Measurements from ENCODE around the gene EPSTI1.
"Not testable (repeated sequence)": the region's sequence is repeated elsewhere in the genome, so short reads cannot be mapped to it uniquely, and the experiment has no call there.

Gene EPSTI1

DNA sequence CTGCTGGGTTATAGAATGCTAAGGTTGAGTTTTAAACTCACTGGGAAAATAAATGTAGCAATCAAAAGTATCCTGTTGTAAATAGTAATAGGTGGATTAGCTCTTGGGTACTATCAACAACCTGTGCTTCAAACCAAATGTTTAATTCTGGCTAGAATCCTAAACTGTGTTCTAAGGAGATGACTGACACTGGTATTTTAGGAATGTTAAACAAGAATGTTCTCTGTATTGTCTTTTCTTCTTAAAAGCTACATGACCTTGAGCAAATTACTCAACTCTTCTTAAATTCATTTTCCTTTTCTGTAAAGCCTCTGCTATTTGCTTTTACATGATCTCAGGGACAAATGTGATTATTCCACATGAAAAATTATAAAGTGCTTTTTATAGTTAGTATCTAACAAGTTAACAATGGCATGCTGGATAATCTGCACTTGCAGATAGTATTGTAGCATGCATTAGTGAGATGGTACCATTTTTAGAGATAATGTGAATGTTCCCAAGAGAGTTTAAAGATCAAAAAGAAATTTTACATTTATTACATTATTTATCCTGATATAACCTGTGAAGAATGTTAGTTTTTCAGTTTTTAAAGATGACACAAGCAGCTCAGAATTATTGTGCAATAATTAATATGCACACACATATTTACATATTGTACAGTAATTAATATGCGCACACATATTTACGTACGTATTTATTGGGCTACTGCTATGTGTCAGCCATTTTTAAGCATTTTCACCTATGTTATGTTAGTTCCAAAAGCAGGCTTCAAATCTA, 13.6 kb upstream of the EPSTI1 start:
- DNase-seq (ENCODE audit: low spot score): no peak

DNA sequence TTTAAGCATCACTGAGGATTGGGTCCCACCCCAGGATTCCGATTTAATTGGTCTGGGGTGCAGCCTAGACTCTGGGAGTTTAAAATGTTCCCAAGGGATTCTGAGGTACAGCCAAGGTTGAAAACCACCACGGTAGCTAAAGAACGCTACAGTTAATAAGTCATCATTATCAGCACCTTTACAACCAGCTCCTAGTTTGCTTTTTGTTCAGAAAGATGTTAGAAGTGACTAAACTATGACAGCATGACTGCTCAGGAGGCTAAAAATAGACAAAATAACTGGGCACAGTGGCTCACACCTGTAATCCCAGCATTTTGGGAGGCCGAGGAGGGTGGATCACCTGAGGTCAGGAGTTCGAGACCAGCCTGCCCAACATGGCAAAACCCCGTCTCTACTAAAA, 11.7 kb upstream of the EPSTI1 start:
- no peak for DNase-seq (ENCODE audit: low spot score)

DNA sequence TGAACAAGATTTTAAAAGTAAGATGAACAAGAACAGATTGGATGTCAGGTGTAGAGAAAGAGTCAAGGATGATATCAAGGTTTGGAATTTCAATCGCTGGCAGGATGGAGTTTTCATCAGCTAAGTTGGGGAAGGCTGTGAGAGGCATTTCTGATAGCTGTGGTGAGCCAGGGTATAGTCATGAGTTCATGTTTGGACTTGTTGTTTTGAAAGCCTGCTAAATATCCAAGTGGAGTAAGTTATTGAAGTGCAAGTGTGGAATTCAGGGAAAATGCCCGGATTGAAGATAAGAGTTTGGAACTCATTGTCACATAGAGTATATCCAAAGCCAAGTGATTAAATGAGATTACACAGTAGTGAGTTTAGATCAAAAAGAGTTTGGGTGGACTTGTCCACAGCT, 11.0 kb upstream of the EPSTI1 start:
- no peak for DNase-seq (ENCODE audit: low spot score)

DNA sequence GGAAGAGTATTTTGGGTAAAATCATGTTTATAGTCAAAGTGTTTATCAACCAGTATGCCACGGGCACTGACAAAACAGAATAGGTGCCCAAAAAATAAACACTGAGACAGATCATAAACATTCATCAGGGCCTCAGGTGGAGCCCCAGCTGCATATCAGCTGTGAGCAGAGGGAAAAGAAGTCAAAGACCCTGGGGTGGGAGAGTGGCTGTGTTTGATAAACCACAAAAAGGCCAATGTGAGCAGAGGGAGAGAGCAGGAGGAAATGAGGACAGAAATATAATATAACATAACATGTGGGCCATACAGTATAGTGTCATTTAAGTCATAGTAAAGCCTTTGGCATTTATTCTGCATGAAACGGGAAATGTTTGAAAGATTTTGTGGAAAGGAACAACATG, 10.0 kb upstream of the EPSTI1 start:
- no peak for DNase-seq (ENCODE audit: low spot score)

DNA sequence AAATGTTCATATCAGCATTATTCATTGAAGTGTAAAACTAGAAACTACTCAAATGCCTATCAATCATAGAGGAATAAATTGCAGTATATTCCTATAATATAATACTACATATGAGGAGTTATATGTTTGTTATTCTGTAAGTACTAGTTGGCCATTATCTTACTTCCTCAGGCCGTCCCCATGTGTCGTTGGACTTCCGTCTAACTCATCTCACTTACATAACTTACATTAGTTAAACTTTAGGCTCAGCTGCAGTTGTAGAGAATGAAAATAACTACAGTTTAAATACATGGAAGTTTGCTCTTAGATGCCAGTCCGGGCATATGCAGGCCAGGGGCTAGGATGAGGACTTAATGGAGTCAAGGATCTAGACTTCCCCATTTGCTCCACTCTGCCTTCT, 8.6 kb upstream of the EPSTI1 start:
- DNase-seq (ENCODE audit: low spot score): no peak

DNA sequence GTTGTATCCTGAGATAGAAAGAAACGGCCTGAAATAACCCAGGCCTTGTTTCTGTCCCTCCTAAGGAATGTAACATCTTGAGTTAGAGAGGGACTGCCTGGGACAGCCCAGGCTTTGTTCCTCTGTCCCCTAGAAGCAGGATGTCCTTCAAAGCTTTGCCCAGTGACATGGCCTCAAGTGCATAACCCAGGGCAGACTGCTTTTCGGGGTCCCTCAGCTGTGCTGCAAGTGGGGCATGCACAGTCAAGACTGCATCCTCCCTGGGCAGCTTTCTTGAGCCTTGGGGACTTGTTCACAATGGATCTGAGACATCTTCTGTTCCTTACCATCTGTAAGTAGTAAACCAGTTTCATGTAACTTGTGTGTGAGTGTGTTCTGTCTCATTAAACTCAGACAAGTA, 7.5 kb upstream of the EPSTI1 start:
- no peak for DNase-seq (ENCODE audit: low spot score)

DNA sequence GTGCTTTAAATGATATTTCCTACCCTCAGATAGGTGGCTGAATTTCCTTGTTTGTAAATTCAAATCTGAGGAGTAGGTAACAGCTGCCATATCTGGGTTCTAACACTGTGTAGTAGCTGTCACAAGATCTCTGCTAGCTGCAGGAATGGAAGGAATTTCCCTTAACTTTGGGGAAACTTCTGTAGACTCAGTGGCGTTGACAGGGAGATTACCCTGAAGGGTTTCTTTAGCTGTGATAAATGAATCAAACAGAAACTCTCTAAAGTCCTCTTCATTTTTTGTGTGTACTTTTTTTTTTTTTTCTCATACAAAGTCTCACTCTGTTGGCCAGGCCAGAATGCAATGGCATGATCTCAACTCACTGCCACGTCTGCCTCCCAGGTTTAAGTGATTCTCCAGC, 5.3 kb upstream of the EPSTI1 start:
- DNase-seq (ENCODE audit: low spot score): no peak

DNA sequence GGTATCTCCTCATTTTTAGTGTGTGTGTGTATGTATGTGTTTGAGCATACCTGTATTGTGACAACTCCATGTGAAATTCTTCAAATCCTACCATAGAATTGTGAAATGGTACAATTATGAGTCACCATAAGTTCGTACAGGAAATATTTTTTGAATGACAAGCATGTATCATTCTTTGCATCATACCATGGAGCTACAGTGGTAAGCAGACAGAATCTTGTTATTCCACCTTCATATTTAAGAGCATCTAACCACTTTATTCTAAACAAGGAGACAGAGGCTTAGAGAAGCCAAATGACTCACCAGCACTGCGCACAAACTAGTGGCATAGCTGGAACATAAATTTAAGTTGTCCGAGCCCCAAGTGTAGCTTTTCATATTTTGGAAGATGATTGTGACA, 4.5 kb upstream of the EPSTI1 start:
- DNase-seq (ENCODE audit: low spot score): no peak

DNA sequence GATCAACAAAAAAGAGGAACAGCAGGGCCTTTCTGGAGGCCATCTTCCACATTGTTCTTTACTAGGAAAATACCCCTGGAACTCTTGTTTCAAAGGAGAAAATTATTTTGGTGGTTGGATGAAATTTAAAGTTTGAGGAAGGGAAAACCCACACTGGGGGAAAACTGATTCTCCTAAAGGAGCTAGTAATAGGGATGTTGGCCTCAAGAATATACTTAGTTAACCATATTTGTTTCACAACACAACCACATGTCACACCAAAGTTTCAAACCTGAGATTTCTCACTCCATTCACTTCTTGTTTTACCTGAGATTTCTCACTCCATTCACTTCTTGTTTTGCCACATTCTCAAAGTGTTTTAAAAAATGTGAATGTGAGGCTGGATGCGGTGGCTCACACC, 2.8 kb upstream of the EPSTI1 start:
- no peak for DNase-seq (ENCODE audit: low spot score)

DNA sequence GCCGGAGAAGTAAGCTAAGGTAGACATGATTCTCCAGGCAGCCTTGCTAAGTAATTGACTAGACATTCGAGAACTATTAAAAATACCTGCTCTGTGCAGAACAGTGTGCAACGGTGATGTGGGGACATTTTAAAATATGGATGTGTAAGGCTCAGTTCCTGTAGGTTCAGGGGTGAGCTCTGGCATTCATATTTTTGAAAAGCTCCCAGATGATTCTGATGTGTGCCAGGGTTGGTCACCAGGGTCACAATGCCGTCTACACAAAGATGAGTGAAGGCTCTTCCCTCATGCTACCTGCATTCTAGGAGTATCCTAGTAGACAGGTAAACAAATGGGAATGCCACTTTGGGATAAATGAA, 702 bp upstream of the EPSTI1 start:
- no peak for DNase-seq (ENCODE audit: low spot score)

DNA sequence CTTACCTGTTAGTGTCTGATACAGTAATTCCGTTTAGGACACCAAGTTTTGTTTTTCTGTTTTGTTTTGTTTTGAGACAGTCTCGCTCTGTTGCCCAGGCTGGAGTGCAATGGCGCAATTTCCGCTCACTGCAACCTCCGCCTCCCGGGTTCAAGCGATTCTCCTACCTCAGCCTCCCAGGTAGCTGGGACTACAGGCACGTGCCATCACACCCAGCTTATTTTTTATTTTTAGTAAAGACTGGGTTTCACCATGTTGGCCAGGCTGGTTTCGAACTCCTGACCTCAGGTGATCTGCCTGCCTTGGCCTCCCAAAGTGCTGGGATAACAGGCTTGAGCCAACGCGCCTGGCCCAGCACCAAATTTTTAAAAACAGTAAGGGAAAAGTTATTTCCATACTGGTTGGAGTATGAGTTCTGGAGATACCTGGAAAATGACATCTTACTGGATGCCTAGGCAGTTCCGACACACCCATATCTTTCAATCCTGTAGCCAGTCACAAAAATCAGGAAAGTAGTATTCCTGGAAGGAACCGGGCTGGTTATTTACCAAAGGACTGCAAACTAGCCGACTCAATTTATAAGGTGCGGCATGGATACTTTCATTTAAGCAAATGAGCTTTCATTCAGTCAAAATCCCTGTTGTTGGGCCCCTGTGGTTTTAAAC, 676 bp downstream of the EPSTI1 start:
- DNase-seq (ENCODE audit: low spot score): not testable (repeated sequence)

DNA sequence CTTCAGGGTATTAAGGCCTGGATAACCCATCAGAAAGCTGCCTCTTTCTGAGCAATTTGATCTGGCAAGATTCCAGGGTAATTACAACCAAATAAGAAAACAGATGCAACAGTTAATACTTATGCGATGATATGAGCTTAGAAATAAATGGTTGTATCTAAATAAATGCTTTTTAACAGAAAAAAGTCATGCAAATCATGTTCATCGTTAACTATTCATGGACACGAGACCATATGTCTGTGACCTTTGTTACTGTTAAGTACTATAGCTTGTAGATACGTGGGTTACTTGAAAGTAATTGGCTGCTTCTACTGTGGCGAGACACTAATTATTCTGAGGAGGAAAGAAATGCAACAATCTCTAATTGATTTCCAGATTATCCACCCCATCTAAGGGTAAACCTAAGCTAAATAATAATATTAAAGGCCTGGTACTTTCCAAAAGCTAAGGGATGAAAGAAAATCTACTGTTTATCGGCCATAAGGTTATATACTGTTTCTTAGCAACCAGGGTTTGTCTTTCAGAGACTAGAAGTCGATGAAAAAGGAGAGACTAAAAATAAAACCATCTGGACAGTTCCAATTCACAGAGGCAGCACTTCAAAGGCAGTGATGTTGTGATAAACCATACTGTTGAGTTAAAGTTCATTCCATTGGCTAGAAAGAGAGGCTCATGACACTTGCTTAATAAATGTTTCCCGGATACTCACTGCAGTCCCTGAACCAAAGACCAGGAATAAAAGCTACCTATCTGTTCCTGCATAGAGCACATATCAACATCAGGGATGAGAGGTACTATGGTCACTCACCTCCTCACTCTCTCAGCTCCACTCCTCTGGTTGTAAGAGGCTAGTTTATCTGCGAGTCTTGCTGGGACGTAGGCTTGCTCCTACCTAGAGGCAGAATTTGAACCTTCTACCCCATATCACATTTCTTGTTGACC, 1.5 kb downstream of the EPSTI1 start:
- no peak for DNase-seq (ENCODE audit: low spot score)

DNA sequence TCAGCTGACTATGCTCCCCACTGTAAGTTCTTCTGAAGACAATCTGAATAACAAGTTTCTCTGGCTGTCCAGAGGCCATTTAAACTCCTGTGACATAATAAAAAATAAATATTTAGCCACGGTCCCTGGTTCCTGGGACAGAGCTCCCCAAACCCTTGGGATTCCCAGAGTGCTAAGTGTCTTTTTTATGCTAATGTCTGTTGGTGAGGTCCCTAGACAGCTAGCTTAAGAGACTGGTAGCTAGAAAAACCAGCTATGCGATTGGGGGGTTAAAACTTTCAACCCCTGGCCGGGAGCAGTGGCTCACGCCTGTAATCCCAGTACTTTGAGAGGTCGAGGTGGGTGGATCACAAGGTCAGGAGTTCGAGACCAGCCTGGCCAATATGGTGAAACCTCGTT, 5.9 kb downstream of the EPSTI1 start:
- no peak for DNase-seq (ENCODE audit: low spot score)

DNA sequence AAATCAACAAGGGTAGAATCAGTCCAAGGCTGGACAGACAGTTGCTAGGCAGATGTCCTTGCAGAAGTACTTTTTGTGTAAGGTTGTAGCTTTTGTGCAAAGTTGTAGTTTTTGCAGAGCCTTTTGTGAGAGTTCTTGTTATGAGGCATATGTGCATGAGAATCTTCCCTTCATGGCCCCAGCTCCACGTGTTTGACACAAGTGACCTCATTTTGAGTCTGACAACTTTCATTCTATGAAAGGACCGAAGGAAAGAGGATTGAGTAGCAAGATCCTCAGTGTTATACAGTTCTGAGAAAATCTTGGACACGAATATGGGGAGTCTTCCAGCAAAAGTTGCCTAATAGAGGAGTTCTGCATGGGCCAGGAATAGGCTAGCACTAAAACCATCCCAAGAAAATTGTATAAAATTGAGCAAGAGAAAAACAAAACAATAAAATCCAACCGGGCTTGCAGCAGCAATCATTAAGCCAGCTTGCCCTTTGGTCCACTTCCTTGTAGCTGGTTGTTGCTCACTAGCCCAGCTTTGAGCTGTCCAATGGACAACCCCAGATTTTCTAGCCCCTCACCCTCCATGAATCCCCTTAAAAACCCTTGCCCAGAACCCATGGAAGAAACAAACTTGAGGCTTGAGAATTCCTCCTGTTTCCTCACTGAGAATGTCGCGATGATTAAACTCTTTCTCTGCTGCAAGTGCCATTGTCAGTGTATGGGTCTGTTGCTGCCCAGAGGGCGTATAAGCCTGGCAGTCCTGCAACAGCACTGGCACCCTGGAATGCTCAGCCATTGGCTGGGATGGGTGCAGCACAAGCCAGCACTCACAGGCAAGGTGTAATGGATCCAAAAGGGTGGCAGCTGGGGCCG, 6.5 kb downstream of the EPSTI1 start:
- no peak for DNase-seq (ENCODE audit: low spot score)

DNA sequence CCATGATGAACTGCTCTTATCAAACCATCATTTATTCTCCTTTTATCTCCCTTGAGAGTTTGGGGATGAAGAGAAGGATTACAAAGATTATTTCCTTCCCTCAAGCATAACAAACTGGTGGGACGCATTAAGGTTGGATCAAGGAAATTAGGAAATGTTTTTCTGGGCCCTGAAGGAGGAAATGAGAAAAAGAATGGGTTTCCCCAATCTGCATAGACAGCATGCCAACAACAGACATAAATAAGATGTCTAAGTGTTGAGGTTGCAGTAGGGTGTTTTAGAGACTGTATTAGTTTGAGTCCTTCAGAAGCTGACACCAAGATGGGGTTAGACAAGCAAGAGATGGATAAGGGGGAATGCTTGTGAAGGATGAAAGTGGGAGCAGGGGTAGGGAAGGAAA, 7.3 kb downstream of the EPSTI1 start:
- DNase-seq (ENCODE audit: low spot score): no peak

DNA sequence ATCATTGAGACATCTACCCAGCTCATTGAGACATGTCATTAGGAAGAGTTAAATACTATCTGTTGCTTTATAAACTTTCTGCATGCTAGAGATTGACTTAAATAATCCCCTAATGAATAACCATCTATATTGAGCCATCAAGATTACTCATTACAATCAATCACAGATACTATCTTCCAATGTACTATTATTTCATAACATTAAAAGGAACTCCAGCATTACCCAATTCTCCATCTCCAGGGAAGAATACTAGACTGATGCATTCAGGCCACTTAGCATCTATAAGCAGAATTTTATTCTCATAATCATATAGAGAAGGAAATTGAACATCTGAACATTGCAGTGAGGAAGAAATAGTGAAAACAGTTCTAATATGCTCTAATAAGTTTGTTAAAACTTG, 8.0 kb downstream of the EPSTI1 start:
- DNase-seq (ENCODE audit: low spot score): no peak

DNA sequence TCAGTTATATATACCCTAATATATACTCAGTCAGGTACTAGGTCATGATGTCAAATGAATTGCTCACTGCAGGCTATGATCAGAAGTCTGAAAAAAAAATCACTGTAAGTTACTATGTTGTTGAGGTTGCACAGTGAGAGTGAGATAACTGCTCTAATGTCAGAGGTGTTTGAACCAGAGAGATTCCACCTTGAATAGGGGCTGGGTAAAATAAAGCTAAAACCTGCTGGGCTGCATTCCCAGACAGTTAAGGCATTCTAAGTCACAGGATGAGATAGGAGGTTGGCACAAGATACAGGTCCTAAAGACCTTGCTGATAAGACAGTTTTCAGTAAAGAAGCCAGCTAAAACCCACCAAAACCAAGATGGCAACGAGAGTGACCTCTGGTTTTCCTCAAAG, 10.2 kb downstream of the EPSTI1 start:
- no peak for DNase-seq (ENCODE audit: low spot score)

DNA sequence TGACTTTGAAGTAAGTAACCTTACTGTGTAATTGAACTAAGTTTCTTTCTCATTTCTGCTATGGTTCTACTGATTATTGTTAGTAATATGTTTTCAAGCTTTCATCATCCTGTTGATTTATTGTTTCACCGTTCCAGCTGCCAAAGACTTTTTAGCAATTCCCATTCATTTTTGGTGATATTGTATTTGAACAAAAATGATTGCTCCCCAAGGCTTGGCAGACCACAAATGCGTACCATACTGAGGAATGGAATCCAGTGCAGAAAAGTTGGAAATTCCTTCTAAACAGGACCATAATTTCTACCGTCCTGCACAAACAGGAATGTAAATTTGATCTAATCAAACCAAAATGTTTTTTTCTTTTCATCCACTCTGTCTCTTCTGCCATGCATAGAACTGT, 10.7 kb downstream of the EPSTI1 start:
- DNase-seq (ENCODE audit: low spot score): no peak

DNA sequence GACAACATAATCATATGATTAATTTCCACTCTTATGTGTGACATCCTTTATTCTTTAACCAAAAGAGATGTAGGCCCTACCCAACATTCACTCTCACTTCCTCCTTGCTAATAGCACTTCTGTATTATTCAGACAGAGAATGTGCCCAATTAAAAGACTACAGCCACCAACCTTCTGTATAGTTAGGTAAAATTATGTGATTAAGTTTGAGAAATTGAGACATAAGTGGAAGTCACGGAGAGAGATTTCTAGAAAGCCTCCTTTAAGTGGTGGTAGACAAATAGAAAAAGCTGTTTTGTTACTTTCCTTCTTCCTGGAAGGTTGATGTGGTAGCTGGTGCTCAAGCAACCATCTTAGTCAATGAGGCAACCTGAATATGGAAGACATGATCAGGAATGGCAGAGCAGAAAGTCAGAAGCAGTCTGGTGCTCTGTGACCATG, 14.8 kb downstream of the EPSTI1 start:
- DNase-seq (ENCODE audit: low spot score): no peak

DNA sequence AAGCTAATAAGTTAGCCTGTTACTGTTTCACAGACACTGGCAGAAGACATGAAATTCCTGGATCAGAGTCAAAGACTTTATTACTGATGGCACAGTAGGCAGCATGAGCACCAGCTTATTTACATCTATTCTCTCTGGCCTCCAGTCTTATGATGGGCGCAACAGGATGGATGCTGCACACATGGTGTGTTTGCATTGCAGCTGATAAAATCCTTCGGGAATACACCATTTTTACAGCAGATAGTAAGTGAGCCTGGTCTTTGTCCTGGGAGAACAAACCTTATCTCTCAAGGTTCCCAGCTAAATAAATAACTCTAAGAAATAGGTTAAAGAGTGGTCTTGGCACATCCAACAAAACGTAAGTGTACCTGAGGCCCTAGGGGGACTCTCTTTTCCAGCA, 16.0 kb downstream of the EPSTI1 start:
- no peak for DNase-seq (ENCODE audit: low spot score)

DNA sequence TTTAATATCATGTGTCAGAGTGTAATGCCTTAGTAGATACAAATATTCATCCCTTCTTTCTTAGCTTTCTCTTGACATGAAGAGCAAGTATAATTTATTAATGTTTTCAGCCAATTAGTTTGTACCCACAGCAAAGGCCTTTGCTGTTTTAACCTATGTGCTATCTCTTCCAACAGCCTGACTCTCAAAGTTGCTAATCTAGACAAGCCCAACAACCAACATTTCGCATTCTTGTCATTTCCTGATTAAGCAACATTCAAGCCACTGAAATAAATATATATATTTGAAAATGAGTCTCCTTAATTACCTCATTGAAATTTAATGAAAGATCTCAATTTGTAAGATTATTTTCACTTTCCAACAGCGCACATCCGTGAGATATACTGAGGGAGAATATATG, 18.5 kb downstream of the EPSTI1 start:
- no peak for DNase-seq (ENCODE audit: low spot score)
